VCaP (cell line): Measurements from ENCODE around the gene PADI1.

Experiments used
- H3K27ac ChIP-seq: fragments of 450-650 bp; 2 replicates; pipeline ENCODE4 v1.5.1; 2017
- CTCF ChIP-seq: fragments of 450-650 bp; conservative IDR thresholded peaks from 2 replicates; pipeline ENCODE4 v1.5.1; 2017; ENCODE audit warnings: mild to moderate bottlenecking, moderate library complexity

PADI1 gene

DNA sequence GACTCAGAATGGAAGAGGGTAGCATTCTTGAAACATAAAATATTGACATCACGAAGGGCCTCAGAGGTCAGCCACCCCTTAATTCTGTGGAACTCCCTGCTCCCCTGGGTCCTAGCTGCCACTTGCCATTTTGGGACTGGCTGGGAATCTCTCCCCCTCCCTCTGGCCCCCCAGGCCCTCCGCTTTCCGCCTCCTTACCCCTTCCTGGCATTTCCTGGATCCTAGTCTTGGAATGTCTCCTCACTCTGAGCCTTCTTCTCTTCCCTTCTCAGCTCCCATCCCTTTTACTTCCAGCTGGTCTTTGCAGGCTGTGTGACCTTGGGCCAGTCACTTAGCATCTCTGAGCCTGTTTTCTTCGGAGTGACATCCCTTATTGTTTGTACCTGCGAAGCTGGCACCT lies 4.5 kb downstream of the PADI1 start:
- H3K27ac ChIP-seq, result no peak overlapping the region
- TF ChIP-seq CTCF, result no peak

GRCh38 chr1:17210176-17210575 lies 5.2 kb downstream of the PADI1 start:
- H3K27ac ChIP-seq, result no peak overlapping the region
- no peak for TF ChIP-seq CTCF

DNA sequence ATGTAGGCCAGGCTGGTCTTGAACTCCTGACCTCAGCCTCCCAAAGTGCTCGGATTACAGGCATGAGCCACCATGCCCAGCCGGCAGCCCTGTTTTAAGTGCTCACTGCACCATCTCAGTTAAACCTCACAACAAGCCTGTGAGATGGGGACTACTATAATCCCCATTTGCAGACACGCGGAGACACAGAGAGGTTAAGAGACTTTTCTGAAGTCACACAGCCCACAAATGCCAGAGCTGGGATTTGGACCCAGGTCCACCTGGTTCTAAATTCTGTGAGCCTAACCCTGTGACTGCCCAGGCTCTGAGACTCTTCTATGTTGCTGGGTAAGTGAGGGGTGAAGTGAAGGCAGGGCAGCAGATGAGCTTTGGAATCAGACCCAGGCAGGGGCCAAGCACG lies 6.4 kb downstream of the PADI1 start:
- TF ChIP-seq CTCF, result no peak
- no peak overlapping the region for H3K27ac ChIP-seq

DNA sequence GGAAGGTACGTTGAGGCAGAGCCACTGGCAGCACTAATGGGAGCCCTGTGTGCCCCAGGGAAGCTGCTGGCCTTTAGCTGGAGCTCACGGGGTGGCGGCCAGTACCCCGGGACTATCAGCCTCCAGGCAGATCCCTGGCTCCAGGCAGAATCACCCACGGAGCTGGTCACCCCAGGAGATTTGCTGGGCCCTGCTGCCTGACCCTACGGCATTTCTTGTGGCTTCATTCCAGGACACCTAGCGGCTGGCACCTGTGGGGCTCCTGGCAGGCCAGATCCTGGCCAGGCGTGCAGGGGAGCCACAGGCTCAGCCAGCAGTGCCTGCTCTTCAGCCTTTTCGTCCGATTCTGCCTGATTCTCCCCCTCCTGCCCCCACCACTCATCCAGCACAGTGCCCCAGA lies 7.1 kb downstream of the PADI1 start:
- H3K27ac ChIP-seq, result no peak overlapping the region
- TF ChIP-seq CTCF, result no peak

GRCh38 chr1:17212487-17213121 lies 7.7 kb downstream of the PADI1 start:
- TF ChIP-seq CTCF, result no peak
- H3K27ac ChIP-seq, result no peak overlapping the region

- TF ChIP-seq CTCF, result no peak
Measured at GRCh38 chr1:17213148-17213781, 8.3 kb downstream of the PADI1 start.

GRCh38 chr1:17213782-17214148 lies 8.8 kb downstream of the PADI1 start:
- no peak overlapping the region for H3K27ac ChIP-seq
- TF ChIP-seq CTCF, result no peak

More at GRCh38 chr1:17213148-17213781, 8.3 kb downstream of the PADI1 start:
- H3K27ac ChIP-seq, result no peak overlapping the region
